A673 (cell line): ENCODE data around the gene MCM7.

Source experiments
- CTCF ChIP-seq: fragments of 300-800, 200-600 bp; sonication (generic); conservative IDR thresholded peaks from 2 replicates; pipeline ENCODE4 v1.5.1; 2017; ENCODE audit warnings: low read depth, mild to moderate bottlenecking, antibody characterized with exemption, low read length, moderate library complexity, mixed read lengths
- EZH2 ChIP-seq: fragments of 200-600 bp; sonication (generic); IDR thresholded peaks from 2 replicates; pipeline ENCODE4 v1.6.1; 2017; ENCODE audit warnings: borderline replicate concordance, low read depth, mild to moderate bottlenecking, mixed read lengths, antibody characterized with exemption, low read length; ENCODE audit not compliant: poor library complexity, severe bottlenecking

GRCh38 chr7:100122067-100122466, 20.9 kb upstream of the MCM7 start:
- no peak for TF ChIP-seq CTCF
- TF ChIP-seq EZH2 = no peak
